ENCODE measurements around the gene CEACAM7. TPM values are rescaled to one million over a fixed set of nuclear protein-coding genes. Genes with fewer than 3 reads are reported as not detected.

Gene CEACAM7
- not detected for total RNA-seq

DNA sequence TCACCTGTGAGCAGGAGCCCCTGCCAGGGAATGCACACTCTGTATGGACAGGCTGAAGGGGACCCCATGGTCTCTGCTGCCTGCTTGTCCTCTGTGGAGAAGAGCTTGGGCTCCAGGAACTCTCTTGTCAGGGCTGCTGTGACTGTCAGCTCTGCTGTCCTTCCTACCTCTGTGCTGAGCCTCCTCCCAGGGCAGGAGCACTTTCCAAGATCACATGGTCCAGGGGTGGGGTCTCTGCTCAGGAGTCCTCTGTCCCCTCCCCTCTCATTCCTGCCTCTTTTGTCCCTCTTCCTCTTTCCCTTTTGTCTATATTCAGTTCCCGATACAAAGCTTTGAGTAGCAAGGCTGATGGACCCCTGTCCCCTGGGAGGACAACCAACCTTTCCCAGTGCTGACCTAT is at the start of gene CEACAM7:
Gene CEACAM7 (minus strand): TSS at position 173 of the 400 bp plus-strand sequence. CDS start 105 bp downstream, at position 68.
- Histone ChIP-seq H3K4me3 (no peak within 1 kb of the TSS), H3K9me3 (peaks cover 4 to 7% of the 10 kb centered on the region in 2 donors), H3K4me1 (no peaks in the 10 kb centered on the region), H3K27ac (no peak within 1 kb of the TSS), H3K27me3 (no peaks in the 10 kb centered on the region), H3K36me3 (no peaks in the 10 kb centered on the region)
- DNase-seq (ENCODE audit: low spot score in 2 of 2), result no peak
- intact Hi-C loops (cut with DNase I), result no loop called here
- no peak for TF ChIP-seq CTCF (IDR thresholded peaks at IDR 0.05)

DNA sequence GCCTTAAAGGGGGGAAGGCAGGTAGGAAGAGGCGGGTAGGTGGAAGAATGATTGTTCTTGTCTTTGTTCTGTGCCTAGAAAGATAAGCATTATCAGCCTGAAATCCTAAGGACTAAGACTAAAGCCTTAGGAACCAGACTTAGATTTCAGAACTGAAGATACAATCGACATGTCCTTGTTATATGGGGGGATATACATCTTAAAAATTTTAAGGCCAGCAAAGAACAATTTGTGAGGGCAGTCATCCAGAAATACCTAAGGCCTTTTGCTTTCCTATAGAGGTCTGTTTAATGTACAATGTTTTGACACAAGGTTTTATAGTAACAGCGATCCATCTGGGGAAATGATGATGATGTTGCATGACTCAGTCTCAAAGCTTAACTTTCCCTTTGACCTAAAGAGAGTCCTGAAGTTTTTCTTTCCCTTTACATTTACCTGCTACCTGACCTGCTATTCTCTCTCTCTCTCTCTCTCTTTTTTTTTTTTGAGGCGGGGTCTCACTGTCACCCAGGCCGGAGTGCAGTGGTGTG is 47.1 kb upstream of the CEACAM7 start:
- H3K27me3 ChIP-seq, result no peaks in the 10 kb centered on the region
- no peak for DNase-seq (ENCODE audit: low spot score in 2 of 2)
- H3K9me3 ChIP-seq, result no peaks in the 10 kb centered on the region
- TF ChIP-seq CTCF (IDR thresholded peaks at IDR 0.05), result no peak
- no peak overlapping the region for H3K27ac ChIP-seq
- intact Hi-C loops (cut with DNase I), result no loop called here
- no peaks in the 10 kb centered on the region for H3K36me3 ChIP-seq
- no peaks in the 10 kb centered on the region for H3K4me1 ChIP-seq
- no peak overlapping the region for H3K4me3 ChIP-seq

GRCh38 chr19:41734585-41734984 is 46.5 kb upstream of the CEACAM7 start:
- no peaks in the 10 kb centered on the region for H3K9me3 ChIP-seq
- no peak for TF ChIP-seq CTCF (IDR thresholded peaks at IDR 0.05)
- no peak for DNase-seq (ENCODE audit: low spot score in 2 of 2)
- no peak overlapping the region for H3K27ac ChIP-seq
- H3K4me1 ChIP-seq, result no peaks in the 10 kb centered on the region
- intact Hi-C loops (cut with DNase I), result no loop called here
- no peak overlapping the region for H3K4me3 ChIP-seq
- H3K36me3 ChIP-seq, result no peaks in the 10 kb centered on the region
- no peaks in the 10 kb centered on the region for H3K27me3 ChIP-seq

GRCh38 chr19:41734156-41734555 is 46.1 kb upstream of the CEACAM7 start:
- no peaks in the 10 kb centered on the region for H3K9me3 ChIP-seq
- H3K27me3 ChIP-seq, result no peaks in the 10 kb centered on the region
- no peak for DNase-seq (ENCODE audit: low spot score in 2 of 2)

DNA sequence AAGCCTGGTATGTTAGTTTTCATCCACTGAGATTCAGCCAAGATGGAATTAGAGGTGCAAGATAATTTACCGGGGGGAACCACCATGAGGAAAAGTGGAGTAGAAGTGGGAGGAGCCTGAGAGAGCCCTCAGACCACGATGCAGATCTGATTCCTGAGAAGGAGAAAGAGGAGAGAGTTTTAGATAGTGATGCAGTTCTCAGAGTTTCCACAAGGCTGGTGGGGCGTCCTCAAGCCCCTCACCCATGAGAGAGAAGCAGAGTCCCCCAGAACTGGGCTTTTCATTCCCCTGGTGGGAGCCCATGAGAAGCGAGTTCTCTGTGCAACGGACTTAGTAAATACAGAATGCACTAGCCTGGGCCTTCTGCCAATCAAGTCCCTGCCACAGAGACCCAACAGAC is 38.4 kb upstream of the CEACAM7 start:
- no peak for TF ChIP-seq CTCF (IDR thresholded peaks at IDR 0.05)
- H3K27me3 ChIP-seq, result no peaks in the 10 kb centered on the region
- intact Hi-C loops (cut with DNase I), result no loop called here
- no peaks in the 10 kb centered on the region for H3K36me3 ChIP-seq
- no peak overlapping the region for H3K27ac ChIP-seq
- DNase-seq (ENCODE audit: low spot score in 2 of 2), result no peak
- no peaks in the 10 kb centered on the region for H3K9me3 ChIP-seq
- no peaks in the 10 kb centered on the region for H3K4me1 ChIP-seq
- no peak overlapping the region for H3K4me3 ChIP-seq

More at GRCh38 chr19:41734156-41734555, 46.1 kb upstream of the CEACAM7 start:
- H3K4me3 ChIP-seq, result no peak overlapping the region
- TF ChIP-seq CTCF (IDR thresholded peaks at IDR 0.05), result no peak
- H3K27ac ChIP-seq, result no peak overlapping the region
- H3K4me1 ChIP-seq, result no peaks in the 10 kb centered on the region
- intact Hi-C loops (cut with DNase I), result no loop called here
- no peaks in the 10 kb centered on the region for H3K36me3 ChIP-seq

DNA sequence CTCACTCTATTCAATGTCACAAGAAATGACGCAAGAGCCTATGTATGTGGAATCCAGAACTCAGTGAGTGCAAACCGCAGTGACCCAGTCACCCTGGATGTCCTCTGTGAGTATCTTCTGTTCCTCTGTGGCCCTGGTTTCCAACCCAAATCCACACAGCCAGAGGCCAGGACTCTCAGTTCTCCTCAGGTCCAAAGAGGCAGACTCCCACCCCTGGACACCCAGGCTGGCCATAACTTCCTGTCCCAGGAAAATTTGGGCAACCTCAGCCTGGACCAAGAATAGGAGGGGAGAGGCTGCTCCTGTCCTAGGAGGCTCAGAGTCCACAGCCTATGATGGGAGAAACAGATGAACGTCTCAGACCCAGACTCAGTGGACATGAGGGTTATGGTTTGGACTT is 32.0 kb upstream of the CEACAM7 start:
- H3K4me1 ChIP-seq, result no peaks in the 10 kb centered on the region
- no peak for TF ChIP-seq CTCF (IDR thresholded peaks at IDR 0.05)
- DNase-seq (ENCODE audit: low spot score in 2 of 2), result no peak

More for the DNA sequence above, 32.0 kb upstream of the CEACAM7 start:
- no peak overlapping the region for H3K27ac ChIP-seq
- H3K4me3 ChIP-seq, result no peak overlapping the region
- no peaks in the 10 kb centered on the region for H3K9me3 ChIP-seq
- H3K36me3 ChIP-seq, result no peaks in the 10 kb centered on the region
- no peaks in the 10 kb centered on the region for H3K27me3 ChIP-seq
- intact Hi-C loops (cut with DNase I), result no loop called here

Data from ascending aorta (tissue), 2 donors.